Endodermal cell (in vitro differentiated cells): ENCODE data around the gene EPHA8. TPM values are rescaled to one million over a fixed set of nuclear protein-coding genes. Genes with fewer than 3 reads are reported as not detected.

Source experiments
- DNase-seq: peaks from one replicate; pipeline ENCODE4 v3.0.0-alpha.2; 2017
- H3K27ac ChIP-seq: 2 replicates; pipeline ENCODE4 v1.5.1; 2013; ENCODE audit warnings: mild to moderate bottlenecking, low read depth, low read length, moderate library complexity
- H3K27me3 ChIP-seq: 2 replicates; pipeline ENCODE4 v1.6.1; 2013; ENCODE audit warnings: mild to moderate bottlenecking, low read length, moderate library complexity; ENCODE audit not compliant: insufficient read depth, control insufficient read depth, poor library complexity, severe bottlenecking
- H3K36me3 ChIP-seq: 2 replicates; pipeline ENCODE4 v1.7.0; 2013; ENCODE audit warnings: mild to moderate bottlenecking, low read length, moderate library complexity; ENCODE audit not compliant: control insufficient read depth, insufficient read depth
- H3K4me1 ChIP-seq: one replicate; pipeline ENCODE4 v1.7.0; 2013; ENCODE audit warnings: low read length; ENCODE audit not compliant: control insufficient read depth, insufficient read depth
- H3K4me3 ChIP-seq: 2 replicates; pipeline ENCODE4 v1.5.1; 2013; ENCODE audit warnings: mild to moderate bottlenecking, low read length, moderate library complexity
- H3K9ac ChIP-seq: 2 replicates; pipeline ENCODE4 v1.6.1; 2013; ENCODE audit warnings: mild to moderate bottlenecking, low read length, moderate library complexity; ENCODE audit not compliant: poor library complexity, severe bottlenecking; ENCODE audit errors: extremely low read depth
- H3K9me3 ChIP-seq: 2 replicates; pipeline ENCODE4 v1.6.1; 2013; ENCODE audit warnings: mild to moderate bottlenecking, low read length, moderate library complexity; ENCODE audit not compliant: control insufficient read depth
- H3K27ac Mint-ChIP-seq: 2 replicates; pipeline ENCODE4 v1.8.0; 2020; ENCODE audit warnings: mixed read lengths
- H3K27me3 Mint-ChIP-seq: 2 replicates; pipeline ENCODE4 v1.8.0; 2021; ENCODE audit warnings: mild to moderate bottlenecking, mixed read lengths; ENCODE audit not compliant: insufficient read depth
- H3K36me3 Mint-ChIP-seq: 2 replicates; pipeline ENCODE4 v1.8.0; 2020; ENCODE audit warnings: low read depth, mixed read lengths
- H3K4me1 Mint-ChIP-seq: 2 replicates; pipeline ENCODE4 v1.8.0; 2020; ENCODE audit warnings: mixed read lengths
- H3K4me3 Mint-ChIP-seq: 2 replicates; pipeline ENCODE4 v1.8.0; 2020; ENCODE audit warnings: mild to moderate bottlenecking, moderate library complexity, mixed read lengths
- H3K9me3 Mint-ChIP-seq: 2 replicates; pipeline ENCODE4 v1.8.0; 2020; ENCODE audit warnings: mild to moderate bottlenecking, mixed read lengths
- CTCF ChIP-seq: fragments of 200-600 bp; sonication (generic); conservative IDR thresholded peaks from 2 replicates; pipeline ENCODE4 v1.5.0; 2021; ENCODE audit warnings: antibody characterized with exemption, mild to moderate bottlenecking
- whole genome bisulfite sequencing, 2 experiments: methylation state at CpG; one replicate each; pipeline versions ENCODE4 v1.1.5 to v1.1.7; 2013; ENCODE audit warnings: missing lambda C conversion rate in 2 of 2, mixed read lengths in 1 of 2; ENCODE audit not compliant: insufficient coverage in 1 of 2, insufficient read length in 1 of 2; 5-methylcytosine and 5-hydroxymethylcytosine counted together
- total RNA-seq, 2 donors: library from RNA; stranded (reverse); fragmentation: NEBNext Ultra II Directional in 1 of 2; extraction: Animal tissue kit (Norgen Biotek cat#: 25700) in 1 of 2; gene quantifications; 2 replicates in 1 of 2; 3 replicates in 1 of 2; pipeline ENCODE4 v1.2.1, GENCODE V29; 2021

Gene EPHA8
- total RNA-seq, 2 donors from 2014 or later: 1.5 TPM

DNA sequence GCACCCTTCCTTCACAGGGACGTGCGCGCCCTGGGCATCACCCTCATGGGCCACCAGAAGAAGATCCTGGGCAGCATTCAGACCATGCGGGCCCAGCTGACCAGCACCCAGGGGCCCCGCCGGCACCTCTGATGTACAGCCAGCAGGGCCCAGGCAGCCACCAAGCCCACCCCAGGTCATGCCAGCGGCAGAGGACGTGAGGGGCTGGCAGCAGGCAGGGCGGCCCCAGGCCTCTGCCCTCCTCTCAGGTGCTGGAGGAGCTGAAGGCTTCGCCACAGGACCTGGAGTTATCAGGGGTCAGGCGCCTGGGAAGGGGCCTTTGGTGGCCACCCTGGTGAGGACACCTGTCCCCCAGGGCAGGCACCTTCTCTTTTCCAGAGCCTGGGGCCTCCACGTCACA lies 38.3 kb downstream of the EPHA8 start:
- WGBS, 2 experiments: 90 to 94% methylated on average over 10 to 12 of the region's 12 CpGs
- TF ChIP-seq CTCF: no peak
- Mint-ChIP-seq H3K9me3 (no peaks in the 10 kb centered on the region), H3K36me3 (no peaks in the 10 kb centered on the region), H3K4me3 (no peak overlapping the region), H3K27ac (no peak overlapping the region), H3K4me1 (no peaks in the 10 kb centered on the region), H3K27me3 (peaks cover 31% of the 10 kb centered on the region)
- no peaks in the 10 kb centered on the region for H3K4me1 ChIP-seq
- no peak for DNase-seq
- peaks cover 25% of the 10 kb centered on the region for H3K27me3 ChIP-seq
- H3K9ac ChIP-seq: no peak overlapping the region
- H3K4me3 ChIP-seq: no peak overlapping the region
- H3K27ac ChIP-seq: no peak overlapping the region
- H3K36me3 ChIP-seq: no peaks in the 10 kb centered on the region
- no peaks in the 10 kb centered on the region for H3K9me3 ChIP-seq

DNA sequence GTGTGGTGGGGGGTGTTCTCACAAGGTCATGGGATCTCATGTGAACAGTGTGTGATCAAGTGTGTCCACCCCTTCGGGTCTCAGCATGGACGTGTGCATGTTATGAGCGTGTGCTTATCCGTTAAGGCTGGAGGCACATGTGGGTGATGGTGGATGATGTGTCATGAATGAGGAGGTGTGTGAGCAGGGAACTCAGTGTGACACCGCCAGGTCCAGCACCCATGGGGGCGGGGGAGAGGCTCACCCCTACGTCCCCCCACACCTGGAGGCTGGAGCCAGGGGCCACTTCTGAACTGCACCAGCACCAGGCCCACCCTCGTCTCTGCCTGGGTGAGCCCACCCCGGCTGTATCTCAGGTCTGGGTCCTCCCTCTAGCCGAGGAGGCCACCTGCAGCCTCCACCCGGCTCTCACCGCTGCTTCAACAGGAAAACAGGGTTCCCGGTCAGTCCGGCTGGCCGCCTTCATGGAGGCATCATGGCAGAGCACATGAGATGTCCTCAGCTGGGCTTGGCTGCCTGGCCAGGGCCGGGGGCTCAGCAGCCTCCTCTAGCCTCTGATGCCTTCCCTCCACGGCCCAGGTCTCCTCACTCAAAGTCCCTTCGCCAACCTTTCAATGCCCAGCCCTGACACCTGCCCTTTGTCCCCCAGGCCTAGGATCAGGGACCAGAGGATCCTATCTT lies 38.9 kb downstream of the EPHA8 start:
- peaks cover 33% of the 10 kb centered on the region for H3K27me3 Mint-ChIP-seq
- H3K4me1 ChIP-seq: no peaks in the 10 kb centered on the region
- H3K36me3 ChIP-seq: no peaks in the 10 kb centered on the region
- TF ChIP-seq CTCF: no peak
- no peak overlapping the region for H3K4me3 Mint-ChIP-seq
- DNase-seq: no peak
- H3K27ac Mint-ChIP-seq: no peak overlapping the region
- no peaks in the 10 kb centered on the region for H3K36me3 Mint-ChIP-seq
- no peak overlapping the region for H3K4me3 ChIP-seq
- no peak overlapping the region for H3K9ac ChIP-seq
- no peaks in the 10 kb centered on the region for H3K9me3 Mint-ChIP-seq
- H3K27me3 ChIP-seq: peaks cover 25% of the 10 kb centered on the region
- 90 to 93% methylated on average over 9 to 18 of the region's 18 CpGs for WGBS, 2 experiments
- H3K9me3 ChIP-seq: no peaks in the 10 kb centered on the region
- no peak overlapping the region for H3K27ac ChIP-seq
- no peaks in the 10 kb centered on the region for H3K4me1 Mint-ChIP-seq

DNA sequence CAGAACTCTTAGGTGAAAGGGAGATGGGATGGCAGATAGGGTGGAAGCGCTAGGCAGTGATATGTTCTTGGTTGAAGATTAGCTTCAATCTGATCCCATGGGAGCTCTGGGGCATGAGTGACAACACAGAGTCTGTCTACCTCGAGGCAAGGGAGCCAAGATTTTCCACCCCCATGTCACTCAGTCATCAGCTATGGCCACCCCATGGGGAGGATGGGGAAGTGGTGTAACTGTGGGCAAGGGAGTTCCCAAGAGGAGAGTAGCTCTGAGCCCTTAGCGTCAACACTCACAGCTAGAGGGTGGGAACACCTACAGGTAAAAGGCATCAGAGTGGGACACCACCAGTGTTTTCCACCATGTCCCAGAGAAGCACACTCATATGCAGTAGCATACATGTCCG lies 42.9 kb downstream of the EPHA8 start:
- Histone ChIP-seq H3K4me1 (no peaks in the 10 kb centered on the region), H3K27ac (no peak overlapping the region), H3K4me3 (no peak overlapping the region), H3K27me3 (peaks cover 63% of the 10 kb centered on the region), H3K9me3 (no peaks in the 10 kb centered on the region), H3K9ac (no peak overlapping the region), H3K36me3 (no peaks in the 10 kb centered on the region)
- Mint-ChIP-seq H3K4me3 (no peak overlapping the region), H3K4me1 (no peaks in the 10 kb centered on the region), H3K27ac (no peak overlapping the region), H3K36me3 (no peaks in the 10 kb centered on the region), H3K27me3 (peaks cover 52% of the 10 kb centered on the region), H3K9me3 (no peaks in the 10 kb centered on the region)
- 42 to 69% methylated on average over 2 to 4 of the region's 4 CpGs for WGBS, 2 experiments
- DNase-seq: no peak
- no peak for TF ChIP-seq CTCF
